Esophagus muscularis mucosa (tissue), 4 donors: ENCODE results near the gene TUBGCP2. TPM values are rescaled to one million over a fixed set of nuclear protein-coding genes. Genes with fewer than 3 reads are reported as not detected.

Experiments used
- DNase-seq: peaks from one replicate; pipeline ENCODE4 v3.0.0-alpha.2; 2017; ENCODE audit errors: extremely low spot score
- H3K27ac ChIP-seq, 4 donors: fragments of 200-600 bp; sonication (generic); replicated peaks in 1 of 4; 1 replicate in 3 of 4; 2 replicates in 1 of 4; pipeline ENCODE4 v1.5.1; 2016 to 2019; ENCODE audit warnings: mild to moderate bottlenecking in 1 of 4
- H3K27me3 ChIP-seq, 4 donors: fragments of 200-600 bp; sonication (generic); one replicate each; pipeline versions ENCODE4 v1.5.1 to v1.6.0; 2016 to 2019
- H3K36me3 ChIP-seq, 4 donors: fragments of 200-600 bp; sonication (generic); one replicate each; pipeline ENCODE4 v1.5.1; 2016 to 2019
- H3K4me1 ChIP-seq, 4 donors: fragments of 200-600 bp; sonication (generic); one replicate each; pipeline ENCODE4 v1.5.1; 2016 to 2019
- H3K4me3 ChIP-seq, 4 donors: fragments of 200-600 bp; sonication (generic); 1 replicate in 2 of 4; 2 replicates in 2 of 4; pipeline ENCODE4 v1.5.1; 2016 to 2019; ENCODE audit warnings: mild to moderate bottlenecking in 4 of 4, moderate library complexity in 1 of 4
- H3K9me3 ChIP-seq, 4 donors: fragments of 200-600 bp; sonication (generic); 1 replicate in 3 of 4; 2 replicates in 1 of 4; pipeline ENCODE4 v1.5.1; 2016 to 2019
- CTCF ChIP-seq, 3 experiments: fragments of 200-600 bp in 2 of 3; fragments of 450-650 bp in 1 of 3; sonication (generic) in 2 of 3; IDR thresholded peaks; one replicate each; pipeline ENCODE4 v1.5.1; 2017 to 2019; ENCODE audit warnings: antibody characterized with exemption in 3 of 3, mild to moderate bottlenecking in 2 of 3, moderate library complexity in 1 of 3
- EP300 ChIP-seq: sonication (generic); formaldehyde crosslinking; IDR thresholded peaks from one replicate; pipeline ENCODE4 v1.6.1; 2017; ENCODE audit warnings: antibody characterized with exemption
- POLR2A ChIP-seq: fragments of 450-650 bp; IDR thresholded peaks from one replicate; pipeline ENCODE4 v1.6.1; 2017; ENCODE audit warnings: antibody characterized with exemption, moderate library complexity, mild to moderate bottlenecking, low read depth
- POLR2AphosphoS5 ChIP-seq, 2 donors: sonication (generic); formaldehyde crosslinking; IDR thresholded peaks; one replicate each; pipeline ENCODE4 v1.6.1; 2017; ENCODE audit warnings: antibody characterized with exemption in 2 of 2
- WGBS: methylation state at CpG from one replicate; pipeline ENCODE4 v1.1.5; 2018; 5-methylcytosine and 5-hydroxymethylcytosine counted together
- intact Hi-C: fragments of 100-400 bp; cut with DNase I; formaldehyde crosslinking; loops from one replicate; pipeline ENCODE4 v1.15.1; 2023
- total RNA-seq, 4 donors: library from RNA; depleted of rRNA; stranded (reverse); fragments of >200 nt; gene quantifications; one replicate each; pipeline versions ENCODE4 v1.1.0 to v1.2.1, GENCODE V29; 2016

The TUBGCP2 gene
- total RNA-seq, 4 donors from 2014 or later: 30.2 to 54.4 (median 39.0) TPM

GRCh38 chr10:133306941-133307379, 1.7 kb downstream of the TUBGCP2 start:
- no peak for DNase-seq
- peaks cover 15 to 57% (median 56%) of the 10 kb centered on the region in 4 donors for H3K4me1 ChIP-seq
- no peaks in the 10 kb centered on the region for H3K27me3 ChIP-seq
- WGBS: 90% methylated on average over 14 of the region's 17 CpGs
- TF ChIP-seq POLR2AphosphoS5 (IDR thresholded peaks at IDR 0.05) (no peak), POLR2A (no peak), EP300 (no peak), CTCF (IDR thresholded peaks at IDR 0.05) (no peak)
- intact Hi-C loops: no loop called here
- H3K27ac ChIP-seq: no peak overlapping the region
- H3K9me3 ChIP-seq: no peaks in the 10 kb centered on the region
- peaks cover 14 to 54% (median 39%) of the 10 kb centered on the region in 4 donors for H3K36me3 ChIP-seq
- H3K4me3 ChIP-seq: peak overlapping the region in 3 of 4 donors; percentile 90 to 100 (median 99)

- TF ChIP-seq CTCF (IDR thresholded peaks at IDR 0.05): no peak
- TF ChIP-seq EP300: no peak
- TF ChIP-seq POLR2AphosphoS5 (IDR thresholded peaks at IDR 0.05): no peak
- TF ChIP-seq POLR2A: no peak
- 96% methylated on average over 5 of the region's 5 CpGs for WGBS
- Histone ChIP-seq H3K4me1 (peaks cover 15 to 57% (median 56%) of the 10 kb centered on the region in 4 donors), H3K27me3 (no peaks in the 10 kb centered on the region), H3K27ac (peak overlapping the region in 3 of 4 donors; percentile 3 to 40 (median 40)), H3K36me3 (peaks cover 12 to 54% (median 37%) of the 10 kb centered on the region in 4 donors), H3K9me3 (no peaks in the 10 kb centered on the region), H3K4me3 (no peak overlapping the region)
- intact Hi-C loops: no loop called here
- DNase-seq: no peak
Observed at GRCh38 chr10:133306097-133306476, 2.6 kb downstream of the TUBGCP2 start.

- H3K27me3 ChIP-seq: no peaks in the 10 kb centered on the region
- H3K4me3 ChIP-seq: no peak overlapping the region
- intact Hi-C loops: no loop called here
- DNase-seq: no peak
- 87% methylated on average over 7 of the region's 10 CpGs for WGBS
- H3K4me1 ChIP-seq: peaks cover 15 to 50% (median 48%) of the 10 kb centered on the region in 4 donors
- no peak overlapping the region for H3K27ac ChIP-seq
- H3K36me3 ChIP-seq: peaks cover 39 to 67% (median 52%) of the 10 kb centered on the region in 4 donors
- no peaks in the 10 kb centered on the region for H3K9me3 ChIP-seq
- no peak for TF ChIP-seq POLR2AphosphoS5 (IDR thresholded peaks at IDR 0.05)
- no peak for TF ChIP-seq POLR2A
- no peak for TF ChIP-seq CTCF (IDR thresholded peaks at IDR 0.05)
- no peak for TF ChIP-seq EP300
Observed at GRCh38 chr10:133303206-133303605, 5.5 kb downstream of the TUBGCP2 start.

GRCh38 chr10:133302230-133302629, 6.4 kb downstream of the TUBGCP2 start:
- intact Hi-C loops: no loop called here
- Histone ChIP-seq H3K4me3 (no peak overlapping the region), H3K36me3 (peaks cover 49 to 76% (median 61%) of the 10 kb centered on the region in 4 donors), H3K27ac (no peak overlapping the region), H3K9me3 (no peaks in the 10 kb centered on the region), H3K4me1 (peaks cover 6 to 40% (median 39%) of the 10 kb centered on the region in 4 donors), H3K27me3 (no peaks in the 10 kb centered on the region)
- DNase-seq: no peak
- WGBS: 98% methylated on average over 12 of the region's 14 CpGs
- TF ChIP-seq EP300 (no peak), POLR2AphosphoS5 (IDR thresholded peaks at IDR 0.05) (no peak), POLR2A (no peak), CTCF (IDR thresholded peaks at IDR 0.05) (no peak)

- no peak overlapping the region for H3K27ac ChIP-seq
- no peak for TF ChIP-seq CTCF (IDR thresholded peaks at IDR 0.05)
- TF ChIP-seq POLR2A: no peak
- TF ChIP-seq POLR2AphosphoS5 (IDR thresholded peaks at IDR 0.05): no peak
- no peak for TF ChIP-seq EP300
- H3K4me3 ChIP-seq: no peak overlapping the region
- H3K4me1 ChIP-seq: peaks cover 0 to 18% (median 14%) of the 10 kb centered on the region in 4 donors
- peaks cover 72 to 94% (median 86%) of the 10 kb centered on the region in 4 donors for H3K36me3 ChIP-seq
- H3K27me3 ChIP-seq: no peaks in the 10 kb centered on the region
- 93% methylated on average over 14 of the region's 14 CpGs for WGBS
- intact Hi-C loops: no loop called here
- H3K9me3 ChIP-seq: no peaks in the 10 kb centered on the region
- no peak for DNase-seq
Observed at GRCh38 chr10:133299738-133300137, 8.9 kb downstream of the TUBGCP2 start.
